ENCODE data around the gene PRTN3. TPM values are rescaled to one million over a fixed set of nuclear protein-coding genes. Genes with fewer than 3 reads are reported as not detected.
"Not testable (repeated sequence)": the region's sequence is repeated elsewhere in the genome, so short reads cannot be mapped to it uniquely, and the experiment has no call there.

The PRTN3 gene
- polyA plus RNA-seq, 4 donors: 0.50 to 1.6 (median 1.2) TPM

DNA sequence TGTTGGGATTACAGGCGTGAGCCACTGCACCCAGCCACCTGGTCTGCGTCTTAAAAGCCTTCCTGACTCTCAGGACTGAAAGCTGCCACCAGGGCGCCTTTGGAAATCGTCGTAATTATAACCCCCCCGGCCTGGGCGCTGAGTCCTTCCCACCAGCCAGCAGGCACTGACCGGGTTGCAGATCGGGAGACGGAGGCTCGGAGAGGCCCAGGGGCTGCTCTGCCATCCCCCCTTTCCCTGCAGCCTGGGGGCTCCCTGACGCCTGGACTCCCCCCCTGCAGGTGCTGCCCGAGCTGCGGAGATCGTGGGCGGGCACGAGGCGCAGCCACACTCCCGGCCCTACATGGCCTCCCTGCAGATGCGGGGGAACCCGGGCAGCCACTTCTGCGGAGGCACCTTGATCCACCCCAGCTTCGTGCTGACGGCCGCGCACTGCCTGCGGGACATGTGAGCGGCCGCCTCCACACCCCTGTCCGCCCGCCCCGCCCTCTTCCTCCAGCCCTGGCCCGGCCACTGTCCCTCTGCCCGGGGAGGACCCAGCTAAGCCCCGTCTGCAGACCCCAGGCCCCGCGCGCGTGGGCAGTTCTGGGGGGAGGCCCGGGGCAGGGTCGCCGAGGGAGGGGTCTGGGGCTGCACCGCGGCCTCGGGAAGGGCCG, 2.5 kb downstream of the PRTN3 start:
- DNase-seq (ENCODE audit: low read depth in 4 of 4, low spot score in 3 of 4): no peak

DNA sequence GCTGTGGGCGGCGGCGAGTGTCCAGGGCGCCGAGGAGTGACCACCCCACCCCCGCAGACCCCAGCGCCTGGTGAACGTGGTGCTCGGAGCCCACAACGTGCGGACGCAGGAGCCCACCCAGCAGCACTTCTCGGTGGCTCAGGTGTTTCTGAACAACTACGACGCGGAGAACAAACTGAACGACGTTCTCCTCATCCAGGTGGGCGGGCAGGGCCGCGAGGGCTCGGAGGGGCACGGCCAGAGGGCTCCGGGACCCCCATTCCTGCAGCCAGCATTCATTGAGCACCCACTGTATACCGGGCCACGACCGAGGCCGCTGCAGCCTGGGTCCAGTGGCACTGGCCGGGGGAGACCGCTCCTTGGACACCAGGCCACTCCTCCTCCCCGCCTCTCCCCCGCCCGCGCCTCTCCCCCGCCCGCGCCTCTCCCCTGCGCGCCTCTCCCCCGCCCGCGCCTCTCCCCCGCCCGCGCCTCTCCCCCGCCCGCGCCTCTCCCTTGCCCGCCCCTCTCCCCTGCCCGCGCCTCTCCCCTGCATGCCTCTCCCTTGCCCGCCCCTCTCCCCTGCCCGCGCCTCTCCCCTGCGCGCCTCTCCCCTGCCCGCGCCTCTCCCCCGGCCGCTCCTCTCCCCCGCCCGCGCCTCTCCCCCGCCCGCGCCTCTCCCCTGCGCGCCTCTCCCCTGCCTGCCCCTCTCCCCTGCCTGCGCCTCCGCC, 3.2 kb downstream of the PRTN3 start:
- DNase-seq (ENCODE audit: low read depth in 4 of 4, low spot score in 3 of 4): no peak

DNA sequence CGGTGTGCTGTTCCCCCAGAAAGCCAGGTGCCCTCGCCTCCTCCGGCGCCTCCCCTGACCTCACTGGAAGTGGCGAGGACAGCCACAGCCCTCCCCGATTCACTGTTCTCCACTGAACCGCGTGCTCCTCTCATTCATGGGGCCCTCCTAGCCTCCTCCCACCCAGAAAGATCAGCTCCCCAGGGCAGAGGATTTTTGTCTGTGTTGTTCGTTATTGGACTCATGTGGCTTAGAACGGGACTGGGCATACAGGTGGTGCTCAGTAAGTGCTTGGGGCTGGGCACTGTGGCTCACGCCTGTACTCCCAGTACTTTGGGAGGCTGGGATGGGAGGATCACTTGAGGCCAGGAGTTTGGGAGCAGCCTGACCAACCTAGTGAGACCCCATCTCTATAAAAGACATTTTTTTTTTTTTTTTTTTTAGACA, 3.8 kb downstream of the PRTN3 start:
- DNase-seq (ENCODE audit: low read depth in 4 of 4, low spot score in 3 of 4): no peak

DNA sequence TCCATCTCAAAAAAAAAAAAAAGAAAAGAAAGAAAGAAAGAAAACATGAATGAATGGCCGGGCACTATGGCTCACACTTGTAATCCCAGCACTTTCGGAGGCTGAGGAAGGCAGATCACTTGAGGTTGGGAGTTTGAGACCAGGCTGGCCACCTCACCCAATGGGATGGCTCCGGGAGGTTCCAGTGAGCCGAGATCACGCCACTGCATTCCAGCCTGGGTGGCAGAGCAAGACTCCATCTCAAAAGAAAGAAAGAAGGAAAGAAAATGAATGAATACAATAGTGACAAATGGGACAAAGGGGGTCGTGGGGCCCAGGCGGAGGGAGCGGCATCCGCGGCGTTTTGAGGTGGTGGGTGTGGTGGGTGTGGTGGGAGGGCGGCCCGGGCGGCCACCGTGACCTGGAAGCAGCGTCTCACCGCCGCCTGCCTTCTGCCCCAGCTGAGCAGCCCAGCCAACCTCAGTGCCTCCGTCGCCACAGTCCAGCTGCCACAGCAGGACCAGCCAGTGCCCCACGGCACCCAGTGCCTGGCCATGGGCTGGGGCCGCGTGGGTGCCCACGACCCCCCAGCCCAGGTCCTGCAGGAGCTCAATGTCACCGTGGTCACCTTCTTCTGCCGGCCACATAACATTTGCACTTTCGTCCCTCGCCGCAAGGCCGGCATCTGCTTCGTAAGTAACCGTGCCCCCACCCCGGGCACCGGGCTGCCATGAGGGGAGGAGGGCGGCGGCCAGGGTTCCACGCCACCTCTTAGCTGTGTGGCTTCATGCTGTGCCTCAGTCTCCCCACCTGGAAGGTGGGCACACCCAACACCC, 5.1 kb downstream of the PRTN3 start:
- no peak for DNase-seq (ENCODE audit: low read depth in 4 of 4, low spot score in 3 of 4)

DNA sequence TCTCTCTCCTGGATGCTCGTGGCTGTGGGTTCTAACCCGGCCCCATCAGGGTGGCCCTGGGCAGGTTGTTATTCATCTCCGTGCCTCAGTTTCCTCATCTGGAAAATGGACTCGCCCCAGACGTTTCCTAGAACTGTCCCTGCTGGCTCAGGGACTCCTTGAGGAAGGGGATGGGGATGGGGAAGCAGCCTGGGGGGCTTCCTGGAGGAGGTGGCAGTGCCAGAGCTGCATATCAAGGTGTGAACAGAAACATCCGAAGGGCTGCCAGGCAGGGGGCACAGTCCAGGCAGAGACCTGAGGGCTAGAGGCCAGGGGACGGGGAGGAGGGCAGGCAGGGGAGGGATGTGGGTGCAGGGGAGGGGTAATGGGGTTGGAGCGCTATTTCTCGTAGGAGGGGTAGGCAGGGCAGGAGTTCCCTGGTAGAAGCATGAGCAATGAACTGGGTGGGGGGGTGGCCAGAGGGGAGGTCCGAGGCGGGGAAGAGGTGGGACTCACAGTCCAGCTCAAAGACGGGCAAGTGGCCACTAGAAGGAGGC, 7.7 kb downstream of the PRTN3 start:
- DNase-seq (ENCODE audit: low read depth in 4 of 4, low spot score in 3 of 4): no peak

DNA sequence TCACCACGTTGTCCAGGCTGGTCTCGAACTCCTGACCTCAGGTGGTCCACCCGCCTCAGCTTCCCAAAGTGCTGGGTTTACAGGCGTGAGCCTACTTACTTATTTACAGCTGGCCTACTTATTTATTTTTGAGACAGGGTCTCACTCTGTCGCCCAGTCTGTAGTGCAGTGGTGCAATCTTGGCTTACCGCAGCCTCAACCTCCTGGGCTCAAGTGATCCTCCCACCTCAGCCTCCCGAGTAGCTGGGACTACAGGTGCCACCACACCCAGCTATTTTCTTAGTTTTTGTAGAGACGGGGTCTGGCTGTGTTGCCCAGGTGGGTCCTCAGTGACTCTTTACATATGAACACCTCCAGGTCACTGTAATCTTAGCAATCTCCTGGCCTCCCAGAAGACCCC, 8.4 kb downstream of the PRTN3 start:
- DNase-seq (ENCODE audit: low read depth in 4 of 4, low spot score in 3 of 4): not testable (repeated sequence)

DNA sequence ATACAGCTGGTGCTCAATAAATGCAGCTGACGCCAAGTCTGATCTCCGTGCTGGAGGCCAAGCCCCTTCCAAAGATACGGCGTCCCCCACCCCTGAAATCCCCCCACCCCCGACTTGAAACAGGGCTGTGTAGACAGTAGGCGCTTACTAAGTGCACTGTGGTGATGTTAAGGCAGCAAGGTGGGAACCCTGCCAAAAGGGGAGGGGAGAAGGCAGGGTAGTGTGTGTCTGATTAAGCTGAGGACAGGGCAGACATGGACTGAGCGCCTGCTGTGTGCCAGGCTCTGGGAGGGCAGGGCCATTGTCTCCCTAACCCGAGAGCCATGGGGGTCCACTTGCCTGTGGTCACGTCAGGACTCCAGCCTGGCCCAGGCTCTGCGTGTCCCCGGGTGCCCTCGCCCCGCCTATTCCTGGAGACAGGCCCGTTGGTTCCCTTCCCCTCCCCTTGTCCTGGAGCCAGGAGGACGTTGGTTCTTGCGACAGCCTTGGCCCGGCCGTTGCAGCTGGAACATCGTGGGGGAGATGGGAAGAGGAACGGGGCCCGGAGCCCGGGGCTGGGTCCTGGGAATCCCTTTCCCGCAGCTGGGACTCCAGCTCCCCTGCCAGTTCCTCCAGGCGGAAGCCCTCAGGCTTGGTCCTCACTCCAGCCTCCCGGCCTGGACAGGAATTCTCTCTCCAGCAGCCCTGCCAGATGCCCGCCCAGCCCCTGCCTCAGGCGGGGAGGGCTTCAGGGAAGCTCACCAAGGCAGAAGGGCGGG, 9.6 kb downstream of the PRTN3 start:
- peak in 1 of 4 donors; percentile 54 for DNase-seq (ENCODE audit: low read depth in 4 of 4, low spot score in 3 of 4)

DNA sequence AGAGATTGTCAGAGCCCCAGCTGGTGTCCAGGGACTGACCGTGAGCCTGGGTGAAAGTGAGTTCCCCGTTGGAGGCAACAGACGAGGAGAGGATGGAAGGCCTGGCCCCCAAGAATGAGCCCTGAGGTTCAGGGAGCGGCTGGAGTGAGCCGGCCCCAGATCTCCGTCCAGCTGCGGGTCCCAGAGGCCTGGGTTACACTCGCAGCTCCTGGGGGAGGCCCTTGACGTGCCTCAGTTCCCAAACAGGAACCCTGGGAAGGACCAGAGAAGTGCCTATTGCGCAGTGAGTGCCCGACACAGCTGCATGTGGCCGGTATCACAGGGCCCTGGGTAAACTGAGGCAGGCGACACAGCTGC, 10.2 kb downstream of the PRTN3 start:
- no peak for DNase-seq (ENCODE audit: low read depth in 4 of 4, low spot score in 3 of 4)

DNA sequence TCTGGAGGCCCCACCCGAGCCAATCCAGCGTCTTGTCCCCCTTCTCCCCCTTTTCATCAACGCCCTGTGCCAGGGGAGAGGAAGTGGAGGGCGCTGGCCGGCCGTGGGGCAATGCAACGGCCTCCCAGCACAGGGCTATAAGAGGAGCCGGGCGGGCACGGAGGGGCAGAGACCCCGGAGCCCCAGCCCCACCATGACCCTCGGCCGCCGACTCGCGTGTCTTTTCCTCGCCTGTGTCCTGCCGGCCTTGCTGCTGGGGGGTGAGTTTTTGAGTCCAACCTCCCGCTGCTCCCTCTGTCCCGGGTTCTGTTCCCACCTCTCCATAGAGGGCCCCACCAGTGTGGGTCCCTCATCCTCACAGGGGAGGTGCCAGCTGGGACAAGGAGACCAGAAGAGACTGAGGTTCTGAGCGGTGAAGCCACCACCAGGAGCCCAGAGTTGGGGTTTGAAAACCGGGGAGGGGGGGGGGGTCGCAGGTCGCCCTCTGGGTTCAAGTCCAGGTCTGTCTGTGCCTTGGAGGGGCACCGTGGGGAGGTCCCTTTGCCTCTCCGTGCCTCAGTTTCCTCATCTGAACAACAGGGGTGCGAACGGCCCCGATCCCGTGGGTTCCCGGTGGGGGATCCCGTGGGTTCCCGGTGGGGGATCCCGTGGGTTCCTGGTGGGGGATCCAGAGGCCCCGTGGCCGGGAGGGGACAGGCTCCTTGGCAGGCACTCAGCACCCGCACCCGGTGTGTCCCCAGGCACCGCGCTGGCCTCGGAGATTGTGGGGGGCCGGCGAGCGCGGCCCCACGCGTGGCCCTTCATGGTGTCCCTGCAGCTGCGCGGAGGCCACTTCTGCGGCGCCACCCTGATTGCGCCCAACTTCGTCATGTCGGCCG, 11.6 kb downstream of the PRTN3 start, which contains the start of gene ELANE:
TSS of gene ELANE (plus strand) at position 168 of the 878 bp plus-strand sequence. CDS start at position 194, 26 bp downstream.
- no peak for DNase-seq (ENCODE audit: low read depth in 4 of 4, low spot score in 3 of 4)

DNA sequence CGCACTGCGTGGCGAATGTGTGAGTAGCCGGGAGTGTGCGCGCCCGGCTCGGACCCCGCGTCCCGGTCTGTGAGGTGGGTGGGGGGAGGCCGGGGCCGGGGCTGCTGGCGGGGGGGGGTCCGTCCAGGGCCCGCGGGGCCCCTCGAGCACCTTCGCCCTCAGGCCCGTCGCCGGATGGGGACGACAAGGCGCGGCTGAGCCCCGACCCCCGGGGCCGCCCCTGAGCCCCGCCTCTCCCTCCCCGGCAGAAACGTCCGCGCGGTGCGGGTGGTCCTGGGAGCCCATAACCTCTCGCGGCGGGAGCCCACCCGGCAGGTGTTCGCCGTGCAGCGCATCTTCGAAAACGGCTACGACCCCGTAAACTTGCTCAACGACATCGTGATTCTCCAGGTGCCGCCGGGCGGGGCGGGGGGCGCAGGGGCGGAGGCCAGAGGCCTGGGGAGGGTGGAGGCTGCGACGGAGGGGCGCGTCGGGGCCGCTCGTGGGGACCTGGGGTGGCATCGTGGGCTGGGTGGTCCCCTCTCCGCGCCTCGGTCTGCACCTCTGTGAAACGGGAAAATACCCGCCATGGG, 12.3 kb downstream of the PRTN3 start:
- no peak for DNase-seq (ENCODE audit: low read depth in 4 of 4, low spot score in 3 of 4)

DNA sequence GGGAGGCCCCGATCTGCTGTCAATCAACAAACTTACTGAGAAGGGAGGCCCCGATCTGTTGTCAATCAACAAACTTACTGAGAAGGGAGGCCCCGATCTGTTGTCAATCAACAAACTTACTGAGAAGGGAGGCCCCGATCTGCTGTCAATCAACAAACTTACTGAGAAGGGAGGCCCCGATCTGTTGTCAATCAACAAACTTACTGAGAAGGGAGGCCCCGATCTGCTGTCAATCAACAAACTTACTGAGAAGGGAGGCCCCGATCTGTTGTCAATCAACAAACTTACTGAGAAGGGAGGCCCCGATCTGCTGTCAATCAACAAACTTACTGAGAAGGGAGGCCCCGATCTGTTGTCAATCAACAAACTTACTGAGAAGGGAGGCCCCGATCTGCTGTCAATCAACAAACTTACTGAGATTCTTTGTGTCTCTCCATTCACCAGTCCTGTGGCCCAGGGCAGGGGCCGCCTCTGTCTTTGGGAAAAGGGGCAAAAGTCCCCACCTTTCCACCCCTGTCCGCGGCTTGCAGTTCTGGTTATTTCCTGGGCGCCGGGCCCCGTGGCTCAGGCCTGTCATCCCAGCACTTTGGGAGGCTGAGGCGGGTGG, 12.9 kb downstream of the PRTN3 start:
- not testable (repeated sequence) for DNase-seq (ENCODE audit: low read depth in 4 of 4, low spot score in 3 of 4)

DNA sequence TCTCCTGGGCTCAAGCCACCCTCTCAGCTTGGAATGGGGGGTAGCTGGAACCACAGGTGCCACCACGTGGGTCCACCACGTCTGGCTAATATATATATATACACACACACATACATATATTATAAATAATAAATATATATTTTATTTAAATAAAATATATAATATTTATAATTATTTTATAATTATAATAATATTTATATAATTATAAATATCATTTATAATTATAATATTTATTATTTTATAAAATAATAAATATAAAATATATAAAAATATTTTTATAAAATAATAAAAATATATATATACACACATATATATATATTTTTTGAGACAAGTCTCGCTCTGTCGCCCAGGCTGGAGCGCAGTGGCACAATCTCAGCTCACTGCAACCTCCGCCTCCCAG, 13.8 kb downstream of the PRTN3 start:
- DNase-seq (ENCODE audit: low read depth in 4 of 4, low spot score in 3 of 4): no peak

DNA sequence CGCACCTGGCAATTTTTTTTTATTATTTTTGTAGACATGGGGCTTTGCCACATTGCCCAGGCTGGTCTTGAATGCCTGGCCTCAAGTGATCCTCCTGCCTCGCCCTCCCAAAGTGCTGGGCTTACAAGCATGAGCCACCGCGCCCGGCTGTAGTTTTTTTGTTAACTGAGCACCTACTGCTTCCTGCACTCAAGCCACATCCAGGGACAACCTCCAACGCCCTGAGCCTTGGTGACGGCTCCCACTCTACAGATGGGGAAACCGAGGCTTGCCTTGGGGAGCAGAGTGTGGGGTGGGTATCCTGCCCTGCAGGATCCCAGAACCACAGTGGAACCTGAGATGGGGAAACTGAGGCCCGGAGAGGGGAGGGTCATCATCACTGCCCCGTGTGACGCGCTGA, 14.3 kb downstream of the PRTN3 start:
- no peak for DNase-seq (ENCODE audit: low read depth in 4 of 4, low spot score in 3 of 4)

DNA sequence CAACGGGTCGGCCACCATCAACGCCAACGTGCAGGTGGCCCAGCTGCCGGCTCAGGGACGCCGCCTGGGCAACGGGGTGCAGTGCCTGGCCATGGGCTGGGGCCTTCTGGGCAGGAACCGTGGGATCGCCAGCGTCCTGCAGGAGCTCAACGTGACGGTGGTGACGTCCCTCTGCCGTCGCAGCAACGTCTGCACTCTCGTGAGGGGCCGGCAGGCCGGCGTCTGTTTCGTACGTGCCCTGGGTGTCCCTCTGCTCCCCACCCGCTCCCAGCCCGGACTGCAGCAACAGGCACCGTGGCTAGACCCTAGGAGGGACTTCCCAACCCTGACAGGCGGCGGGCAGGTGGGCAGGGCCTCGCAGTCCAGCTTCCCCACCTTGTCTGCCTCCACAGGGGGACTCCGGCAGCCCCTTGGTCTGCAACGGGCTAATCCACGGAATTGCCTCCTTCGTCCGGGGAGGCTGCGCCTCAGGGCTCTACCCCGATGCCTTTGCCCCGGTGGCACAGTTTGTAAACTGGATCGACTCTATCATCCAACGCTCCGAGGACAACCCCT, 14.8 kb downstream of the PRTN3 start:
- DNase-seq (ENCODE audit: low read depth in 4 of 4, low spot score in 3 of 4): no peak

DNA sequence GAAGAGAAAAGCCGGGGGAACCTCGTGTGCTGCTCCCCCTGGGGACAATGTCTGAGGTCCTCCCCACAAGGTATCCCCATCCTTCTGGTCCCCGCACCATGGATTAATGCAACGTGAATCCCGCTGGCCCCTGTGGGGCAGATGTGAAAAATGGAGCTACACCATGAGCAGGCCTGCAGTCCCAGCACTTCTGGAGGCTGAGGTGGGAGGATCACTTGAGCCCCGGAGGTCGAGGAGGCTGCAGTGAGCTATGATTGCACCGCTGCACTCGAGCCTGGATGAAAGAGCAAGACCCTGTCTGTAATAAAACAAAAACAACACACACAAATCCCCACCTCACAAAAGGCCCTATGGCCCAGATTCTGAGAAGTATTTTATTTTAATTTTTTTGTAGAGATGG, 17.5 kb downstream of the PRTN3 start:
- no peak for DNase-seq (ENCODE audit: low read depth in 4 of 4, low spot score in 3 of 4)

DNA sequence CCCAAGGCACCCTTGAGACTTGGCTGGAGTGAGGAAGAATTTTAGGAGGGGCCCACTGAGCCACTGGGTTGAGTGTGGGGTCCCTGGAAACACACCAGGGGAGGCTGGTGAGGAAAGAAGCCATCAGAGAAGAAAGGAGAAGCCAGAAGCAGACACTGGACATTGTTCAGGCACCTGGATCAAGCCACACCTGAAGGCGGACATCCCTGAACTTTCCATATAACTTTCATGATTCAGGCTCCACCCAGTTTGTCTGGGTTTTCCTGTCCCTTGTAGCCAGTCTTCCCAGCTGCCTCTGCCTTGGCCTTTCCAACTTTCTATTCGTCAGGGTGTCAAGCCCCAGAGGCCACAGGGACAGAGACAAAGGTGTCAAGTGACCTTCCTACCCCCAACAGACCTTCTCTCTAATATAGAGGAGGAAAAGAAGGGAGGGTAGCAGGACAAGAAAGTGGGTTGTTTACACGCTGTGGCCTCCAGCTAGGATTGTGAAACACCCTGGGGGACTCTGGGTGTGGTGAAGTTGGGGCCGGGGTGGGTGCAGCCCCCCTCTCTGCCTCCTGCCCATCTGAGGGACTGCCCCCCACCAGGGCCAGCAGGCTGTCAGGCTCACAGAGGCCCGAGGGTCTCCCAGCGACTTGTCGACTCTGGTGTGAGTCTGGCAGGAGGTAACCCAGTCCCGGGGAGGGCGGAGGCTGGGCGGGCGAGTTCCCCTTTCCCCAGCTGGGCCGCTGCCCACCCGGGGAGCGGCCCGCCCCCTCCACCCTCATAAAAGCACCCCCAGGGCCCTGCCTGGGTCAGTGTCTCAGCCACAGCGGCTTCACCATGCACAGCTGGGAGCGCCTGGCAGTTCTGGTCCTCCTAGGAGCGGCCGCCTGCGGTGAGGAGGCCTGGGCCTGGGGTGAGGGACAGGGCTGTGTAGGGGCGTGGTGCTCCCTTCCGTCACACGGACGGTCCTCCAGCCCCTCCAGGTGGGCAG, 18.4 kb downstream of the PRTN3 start, which contains the start of gene CFD:
TSS of gene CFD (plus strand) at position 797 of the 976 bp plus-strand sequence. CDS start at position 823, 26 bp downstream.
- DNase-seq (ENCODE audit: low read depth in 4 of 4, low spot score in 3 of 4): no peak

DNA sequence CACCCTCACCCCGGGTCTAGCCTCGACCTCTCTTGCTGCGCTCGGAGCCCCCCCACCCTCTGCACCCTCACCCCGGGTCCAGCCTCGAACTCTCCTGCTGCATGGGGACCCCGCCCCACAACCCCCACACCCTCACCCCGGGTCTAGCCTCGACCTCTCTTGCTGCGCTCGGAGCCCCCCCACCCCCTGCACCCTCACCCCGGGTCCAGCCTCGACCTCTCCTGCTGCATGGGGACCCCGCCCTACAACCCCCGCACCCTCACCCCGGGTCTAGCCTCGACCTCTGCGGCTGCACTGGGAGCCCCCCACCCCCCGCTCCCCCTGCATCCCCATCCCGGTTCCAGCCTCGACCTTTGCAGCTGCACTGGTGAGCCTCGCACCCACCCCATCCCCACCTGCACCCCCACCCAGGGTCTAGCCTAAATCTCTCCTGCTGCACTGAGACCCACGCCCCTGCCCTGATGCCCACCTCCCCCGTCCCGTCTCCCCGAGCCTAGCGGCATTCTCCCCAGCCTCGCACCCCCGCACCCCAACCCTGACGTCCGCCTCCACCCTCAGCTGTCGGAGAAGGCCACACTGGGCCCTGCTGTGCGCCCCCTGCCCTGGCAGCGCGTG, 20.4 kb downstream of the PRTN3 start:
- DNase-seq (ENCODE audit: low read depth in 4 of 4, low spot score in 3 of 4): no peak
